Stromal cell of bone marrow (primary cell): Measurements from ENCODE around the gene INPP5A.

Source experiments
- DNase-seq: peaks from one replicate; pipeline ENCODE4 v3.0.0-alpha.2; 2012; ENCODE audit warnings: low read depth

The INPP5A gene

GRCh38 chr10:132724446-132724845, 186.9 kb downstream of the INPP5A start:
- DNase-seq, result no peak

GRCh38 chr10:132725202-132725601, 187.6 kb downstream of the INPP5A start:
- no peak for DNase-seq

- no peak for DNase-seq
Observed at GRCh38 chr10:132726194-132726593, 188.6 kb downstream of the INPP5A start.

GRCh38 chr10:132726951-132727350, 189.4 kb downstream of the INPP5A start:
- no peak for DNase-seq

- no peak for DNase-seq
Observed at GRCh38 chr10:132727411-132727810, 189.8 kb downstream of the INPP5A start.

- no peak for DNase-seq
Observed at GRCh38 chr10:132728321-132728720, 190.7 kb downstream of the INPP5A start.

- no peak for DNase-seq
Observed at GRCh38 chr10:132728741-132729140, 191.2 kb downstream of the INPP5A start.

- no peak for DNase-seq
Observed at GRCh38 chr10:132729810-132730572, 192.4 kb downstream of the INPP5A start.

- no peak for DNase-seq
Observed at GRCh38 chr10:132730573-132730953, 193.0 kb downstream of the INPP5A start.

- no peak for DNase-seq
Observed at GRCh38 chr10:132732518-132732917, 194.9 kb downstream of the INPP5A start.

- no peak for DNase-seq
Observed at GRCh38 chr10:132733926-132734325, 196.3 kb downstream of the INPP5A start.

GRCh38 chr10:132735341-132735775, 197.8 kb downstream of the INPP5A start:
- no peak for DNase-seq

- no peak for DNase-seq
Observed at GRCh38 chr10:132735923-132736391, 198.4 kb downstream of the INPP5A start.

GRCh38 chr10:132737390-132738048, 199.9 kb downstream of the INPP5A start:
- DNase-seq, result no peak

- DNase-seq, result no peak
Observed at GRCh38 chr10:132738454-132739224, 201.1 kb downstream of the INPP5A start.

- no peak for DNase-seq
Observed at GRCh38 chr10:132739225-132739613, 201.6 kb downstream of the INPP5A start.

GRCh38 chr10:132740588-132740987, 203.0 kb downstream of the INPP5A start:
- no peak for DNase-seq

- DNase-seq, result no peak
Observed at GRCh38 chr10:132742167-132742836, 204.7 kb downstream of the INPP5A start.

- DNase-seq, result no peak
Observed at GRCh38 chr10:132742837-132743194, 205.2 kb downstream of the INPP5A start.

- DNase-seq, result peak; percentile 76
Observed at GRCh38 chr10:132743196-132743924, 205.8 kb downstream of the INPP5A start.

GRCh38 chr10:132743925-132744490, 206.4 kb downstream of the INPP5A start:
- DNase-seq, result no peak
